Upper lobe of left lung (tissue), 4 donors: Measurements from ENCODE around the gene MTSS2.

Source experiments
- EP300 ChIP-seq, 4 donors: sonication (generic); formaldehyde crosslinking; IDR thresholded peaks; one replicate each; pipeline ENCODE4 v1.5.1; 2017; ENCODE audit warnings: antibody characterized with exemption in 4 of 4, control low read depth in 2 of 4
- POLR2A ChIP-seq, 4 donors: fragments of 450-650 bp; IDR thresholded peaks; one replicate each; pipeline ENCODE4 v1.5.1; 2016 to 2017; ENCODE audit warnings: antibody characterized with exemption in 4 of 4, mild to moderate bottlenecking in 2 of 4
- POLR2AphosphoS5 ChIP-seq, 2 donors: sonication (generic); formaldehyde crosslinking; IDR thresholded peaks; one replicate each; pipeline ENCODE4 v1.5.1; 2017; ENCODE audit warnings: antibody characterized with exemption in 2 of 2
- TF ChIP-seq, protein P1 (sequence below), 6 experiments: fragments of 450-650 bp in 4 of 6; fragments of 200-600 bp in 2 of 6; sonication (generic) in 2 of 6; IDR thresholded peaks; one replicate each; pipeline ENCODE4 v1.5.1; 2016 to 2019; ENCODE audit warnings: antibody characterized with exemption in 6 of 6

DNA sequence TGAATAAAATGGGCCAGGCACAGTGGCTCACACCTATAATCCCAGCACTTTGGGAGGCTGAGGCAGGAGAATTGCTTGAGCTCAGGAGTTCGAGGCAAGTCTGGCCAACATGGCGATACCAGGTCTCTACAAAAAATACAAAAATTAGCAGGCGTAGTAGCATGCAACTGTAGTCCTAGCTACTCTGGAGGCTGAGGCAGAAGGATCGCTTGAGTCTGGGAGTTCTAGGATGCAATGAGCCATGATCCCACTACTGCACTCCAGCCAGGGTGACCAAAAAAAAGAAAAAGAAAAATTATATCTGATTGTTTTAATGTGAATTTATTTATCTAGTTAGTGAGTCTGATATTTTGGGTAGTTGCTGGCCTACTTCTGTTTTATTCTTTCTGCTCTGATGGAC lies 32.4 kb downstream of the MTSS2 start:
- TF ChIP-seq, protein P1, sequence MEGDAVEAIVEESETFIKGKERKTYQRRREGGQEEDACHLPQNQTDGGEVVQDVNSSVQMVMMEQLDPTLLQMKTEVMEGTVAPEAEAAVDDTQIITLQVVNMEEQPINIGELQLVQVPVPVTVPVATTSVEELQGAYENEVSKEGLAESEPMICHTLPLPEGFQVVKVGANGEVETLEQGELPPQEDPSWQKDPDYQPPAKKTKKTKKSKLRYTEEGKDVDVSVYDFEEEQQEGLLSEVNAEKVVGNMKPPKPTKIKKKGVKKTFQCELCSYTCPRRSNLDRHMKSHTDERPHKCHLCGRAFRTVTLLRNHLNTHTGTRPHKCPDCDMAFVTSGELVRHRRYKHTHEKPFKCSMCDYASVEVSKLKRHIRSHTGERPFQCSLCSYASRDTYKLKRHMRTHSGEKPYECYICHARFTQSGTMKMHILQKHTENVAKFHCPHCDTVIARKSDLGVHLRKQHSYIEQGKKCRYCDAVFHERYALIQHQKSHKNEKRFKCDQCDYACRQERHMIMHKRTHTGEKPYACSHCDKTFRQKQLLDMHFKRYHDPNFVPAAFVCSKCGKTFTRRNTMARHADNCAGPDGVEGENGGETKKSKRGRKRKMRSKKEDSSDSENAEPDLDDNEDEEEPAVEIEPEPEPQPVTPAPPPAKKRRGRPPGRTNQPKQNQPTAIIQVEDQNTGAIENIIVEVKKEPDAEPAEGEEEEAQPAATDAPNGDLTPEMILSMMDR (IDR thresholded peaks at IDR 0.05) = no peak
- no peak for TF ChIP-seq POLR2AphosphoS5 (IDR thresholded peaks at IDR 0.05)
- TF ChIP-seq POLR2A (IDR thresholded peaks at IDR 0.05) = no peak
- TF ChIP-seq EP300 (IDR thresholded peaks at IDR 0.05) = no peak
